Fibroblast of lung (primary cell): ENCODE measurements around the gene NKD1. TPM values are rescaled to one million over a fixed set of nuclear protein-coding genes. Genes with fewer than 3 reads are reported as not detected.

Experiments
- DNase-seq, 2 donors: peaks; one replicate each; pipeline versions ENCODE4 v3.0.0 to v3.0.0-alpha.2; 2010; ENCODE audit warnings: low read depth in 2 of 2
- H2AFZ ChIP-seq: 2 replicates; pipeline ENCODE4 v1.5.1; 2012; ENCODE audit warnings: low read length, control low read depth, inconsistent platforms
- H3K27ac ChIP-seq: 2 replicates; pipeline ENCODE4 v1.5.1; 2011; ENCODE audit warnings: low read length, control low read depth; ENCODE audit not compliant: insufficient read depth
- H3K27me3 ChIP-seq: 2 replicates; pipeline ENCODE4 v1.5.1; 2011; ENCODE audit warnings: mild to moderate bottlenecking, low read length; ENCODE audit not compliant: control insufficient read depth, insufficient read depth
- H3K36me3 ChIP-seq: 2 replicates; pipeline ENCODE4 v1.5.1; 2011; ENCODE audit warnings: low read length; ENCODE audit not compliant: control insufficient read depth, insufficient read depth
- H3K4me1 ChIP-seq: 2 replicates; pipeline ENCODE4 v1.5.1; 2011; ENCODE audit warnings: low read length; ENCODE audit not compliant: control insufficient read depth, insufficient read depth; ENCODE audit errors: extremely low read depth
- H3K4me2 ChIP-seq: 2 replicates; pipeline ENCODE4 v1.5.1; 2011; ENCODE audit warnings: low read length, control low read depth; ENCODE audit not compliant: insufficient read depth; ENCODE audit errors: extremely low read depth
- H3K4me3 ChIP-seq, 4 experiments: fragments of 200-600 bp in 1 of 4; sonication (generic) in 1 of 4; replicated peaks in 1 of 4; 2 replicates each; pipeline ENCODE4 v1.5.1; 2011 to 2016; ENCODE audit warnings: low read length in 4 of 4, low read depth in 3 of 4, mild to moderate bottlenecking in 3 of 4, control low read depth in 2 of 4, inconsistent platforms in 1 of 4, mixed read lengths in 1 of 4; ENCODE audit not compliant: insufficient read depth in 1 of 4; ENCODE audit errors: control extremely low read depth in 1 of 4
- H3K79me2 ChIP-seq: 2 replicates; pipeline ENCODE4 v1.5.1; 2012; ENCODE audit warnings: mild to moderate bottlenecking, low read length, inconsistent platforms; ENCODE audit not compliant: control insufficient read depth, insufficient read depth
- H3K9ac ChIP-seq: 2 replicates; pipeline ENCODE4 v1.5.1; 2011; ENCODE audit warnings: mild to moderate bottlenecking, low read length, control low read depth; ENCODE audit not compliant: insufficient read depth
- H3K9me3 ChIP-seq: 2 replicates; pipeline ENCODE4 v1.5.1; 2012; ENCODE audit warnings: low read depth, low read length; ENCODE audit not compliant: control insufficient read depth, insufficient read depth
- H4K20me1 ChIP-seq: 2 replicates; pipeline ENCODE4 v1.5.1; 2011; ENCODE audit warnings: low read length; ENCODE audit not compliant: control insufficient read depth, insufficient read depth; ENCODE audit errors: extremely low read depth
- EZH2 ChIP-seq: IDR thresholded peaks from 2 replicates; pipeline ENCODE4 v1.5.1; 2012; ENCODE audit warnings: low read length, control low read depth, mild to moderate bottlenecking; ENCODE audit errors: missing control alignments
- polyA plus RNA-seq, 2 donors: library from polyadenylated mRNA; depleted of rRNA in 1 of 2; stranded (reverse) in 1 of 2; unstranded in 1 of 2; fragments of >200 nt; gene quantifications; 2 replicates each; pipeline ENCODE4 v1.2.1, GENCODE V29; 2011 to 2012; ENCODE audit warnings: missing spikeins in 1 of 2
- total RNA-seq: library from RNA; depleted of rRNA; stranded (reverse); fragments of >200 nt; gene quantifications from 2 replicates; pipeline ENCODE4 v1.2.1, GENCODE V29; 2014
- TF ChIP-seq, protein P1 (sequence below), 2 donors: IDR thresholded peaks in 1 of 2; conservative IDR thresholded peaks in 1 of 2; 1 replicate in 1 of 2; 2 replicates in 1 of 2; pipeline ENCODE4 v1.5.1; 2011 to 2012; ENCODE audit warnings: low read length in 2 of 2, control low read depth in 1 of 2, inconsistent platforms in 1 of 2, low read depth in 1 of 2, mild to moderate bottlenecking in 1 of 2

Gene NKD1
- total and polyA plus RNA-seq, 2 donors (not counting 1 experiment from before 2014, with no cell fraction given): under 0.01 to 0.12 TPM

DNA sequence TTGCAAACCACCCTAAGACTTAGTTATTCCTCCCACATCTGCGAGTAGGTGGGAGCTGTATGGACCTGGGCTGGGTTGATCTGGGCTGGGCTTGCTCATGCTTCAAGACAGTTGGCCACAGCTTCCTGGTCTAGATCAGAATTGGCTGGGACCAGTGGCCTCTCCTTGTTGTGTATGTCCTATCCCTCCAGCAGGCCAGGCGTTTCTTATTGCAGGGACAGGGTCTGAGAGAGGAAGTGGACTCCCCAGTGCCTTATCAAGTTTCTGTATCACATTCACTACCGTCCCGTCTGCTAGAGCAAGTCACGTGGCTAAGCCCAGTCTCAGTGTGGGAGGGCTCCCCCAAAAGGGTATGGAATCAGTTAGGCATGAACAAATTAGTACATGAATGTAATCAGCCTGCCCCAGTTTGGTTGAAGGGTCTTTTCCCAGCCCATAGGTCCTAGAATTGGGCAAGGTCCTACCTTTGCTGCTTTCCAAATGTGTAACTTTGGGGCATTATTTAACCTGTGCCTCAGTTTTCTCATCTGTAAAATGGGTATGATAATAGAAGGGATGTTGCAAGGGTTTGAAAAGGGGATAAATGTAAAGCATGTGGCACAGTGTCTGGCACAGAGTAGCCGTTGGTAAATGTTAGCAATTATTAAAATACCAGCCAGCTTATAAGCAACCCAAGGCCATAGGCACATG is 36.0 kb downstream of the NKD1 start:
- no peaks in the 10 kb centered on the region for H3K9me3 ChIP-seq
- H2AFZ ChIP-seq: no peak overlapping the region
- no peak overlapping the region for H3K4me2 ChIP-seq
- no peak overlapping the region for H3K27ac ChIP-seq
- TF ChIP-seq, protein P1, sequence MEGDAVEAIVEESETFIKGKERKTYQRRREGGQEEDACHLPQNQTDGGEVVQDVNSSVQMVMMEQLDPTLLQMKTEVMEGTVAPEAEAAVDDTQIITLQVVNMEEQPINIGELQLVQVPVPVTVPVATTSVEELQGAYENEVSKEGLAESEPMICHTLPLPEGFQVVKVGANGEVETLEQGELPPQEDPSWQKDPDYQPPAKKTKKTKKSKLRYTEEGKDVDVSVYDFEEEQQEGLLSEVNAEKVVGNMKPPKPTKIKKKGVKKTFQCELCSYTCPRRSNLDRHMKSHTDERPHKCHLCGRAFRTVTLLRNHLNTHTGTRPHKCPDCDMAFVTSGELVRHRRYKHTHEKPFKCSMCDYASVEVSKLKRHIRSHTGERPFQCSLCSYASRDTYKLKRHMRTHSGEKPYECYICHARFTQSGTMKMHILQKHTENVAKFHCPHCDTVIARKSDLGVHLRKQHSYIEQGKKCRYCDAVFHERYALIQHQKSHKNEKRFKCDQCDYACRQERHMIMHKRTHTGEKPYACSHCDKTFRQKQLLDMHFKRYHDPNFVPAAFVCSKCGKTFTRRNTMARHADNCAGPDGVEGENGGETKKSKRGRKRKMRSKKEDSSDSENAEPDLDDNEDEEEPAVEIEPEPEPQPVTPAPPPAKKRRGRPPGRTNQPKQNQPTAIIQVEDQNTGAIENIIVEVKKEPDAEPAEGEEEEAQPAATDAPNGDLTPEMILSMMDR (conservative IDR thresholded peaks at IDR 0.05 in 1 of 2, IDR thresholded peaks at IDR 0.05 in 1 of 2; ENCODE audit: low read depth in 1 of 2, low read length in 2 of 2): no peak
- TF ChIP-seq EZH2: no peak
- DNase-seq: no peak
- H3K9ac ChIP-seq: no peak overlapping the region
- H3K27me3 ChIP-seq: no peaks in the 10 kb centered on the region
- peaks cover 2% of the 10 kb centered on the region for H4K20me1 ChIP-seq
- H3K4me1 ChIP-seq: no peaks in the 10 kb centered on the region
- no peaks in the 10 kb centered on the region for H3K36me3 ChIP-seq
- H3K79me2 ChIP-seq: no peaks in the 10 kb centered on the region
- no peak overlapping the region for H3K4me3 ChIP-seq

DNA sequence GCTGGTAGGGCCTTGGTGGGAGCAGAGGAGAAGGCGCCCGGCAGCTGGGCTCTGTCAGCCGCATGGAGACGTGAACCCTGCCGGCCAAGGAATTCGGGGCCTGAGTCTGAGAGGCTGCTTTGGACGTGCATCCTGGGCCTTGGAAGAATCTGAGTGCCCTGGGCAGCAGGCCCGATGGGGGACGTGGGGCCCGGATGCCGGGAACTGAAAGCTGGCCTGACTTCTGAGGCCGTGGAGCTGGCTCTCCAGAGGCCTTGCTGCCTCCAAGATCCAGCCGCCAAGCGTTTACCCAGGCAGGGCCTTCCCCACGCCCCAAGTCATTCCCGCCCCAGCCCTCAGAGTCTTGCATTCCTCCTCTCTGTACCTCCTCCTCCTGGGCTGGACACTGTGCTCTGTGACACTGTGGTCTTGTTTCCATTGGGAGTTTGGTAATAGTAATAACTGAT is 37.2 kb downstream of the NKD1 start:
- no peak overlapping the region for H3K9ac ChIP-seq
- no peaks in the 10 kb centered on the region for H3K79me2 ChIP-seq
- peaks cover 2% of the 10 kb centered on the region for H4K20me1 ChIP-seq
- no peaks in the 10 kb centered on the region for H3K4me1 ChIP-seq
- peak; percentile 14 to 58 for DNase-seq
- H3K4me3 ChIP-seq: no peak overlapping the region
- H3K9me3 ChIP-seq: no peaks in the 10 kb centered on the region
- no peak overlapping the region for H3K4me2 ChIP-seq
- H3K27me3 ChIP-seq: no peaks in the 10 kb centered on the region
- H3K27ac ChIP-seq: no peak overlapping the region
- peak overlapping the region; percentile 60 for H2AFZ ChIP-seq
- no peaks in the 10 kb centered on the region for H3K36me3 ChIP-seq
- TF ChIP-seq EZH2: no peak
- TF ChIP-seq, protein P1 (conservative IDR thresholded peaks at IDR 0.05 in 1 of 2, IDR thresholded peaks at IDR 0.05 in 1 of 2; ENCODE audit: low read depth in 1 of 2, low read length in 2 of 2): no peak

DNA sequence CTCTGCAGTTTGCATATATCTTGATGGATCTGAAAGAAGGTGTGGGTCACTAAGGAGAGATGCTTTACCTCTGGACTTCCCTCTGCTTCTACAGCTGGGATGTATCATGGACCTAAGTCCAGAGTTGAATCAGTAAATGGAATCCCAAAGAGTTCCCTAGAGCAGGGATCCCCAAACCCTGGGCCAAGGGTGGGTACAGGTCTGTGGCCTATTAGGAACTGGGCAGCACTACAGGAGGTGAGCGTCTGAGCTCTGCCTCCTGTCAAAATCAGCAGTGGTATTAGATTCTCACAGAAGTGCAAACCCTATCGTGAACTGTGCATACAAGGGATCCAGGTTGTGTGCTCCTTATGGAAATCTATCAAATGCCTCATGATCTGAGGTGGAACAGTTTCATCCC is 39.3 kb downstream of the NKD1 start:
- Histone ChIP-seq H2AFZ (no peak overlapping the region), H3K27ac (no peak overlapping the region), H3K4me3 (no peak overlapping the region), H3K79me2 (no peaks in the 10 kb centered on the region), H3K9ac (no peak overlapping the region), H3K4me2 (no peak overlapping the region), H3K36me3 (no peaks in the 10 kb centered on the region), H3K4me1 (no peaks in the 10 kb centered on the region), H3K27me3 (no peaks in the 10 kb centered on the region), H4K20me1 (no peaks in the 10 kb centered on the region), H3K9me3 (no peaks in the 10 kb centered on the region)
- TF ChIP-seq, protein P1 (conservative IDR thresholded peaks at IDR 0.05 in 1 of 2, IDR thresholded peaks at IDR 0.05 in 1 of 2; ENCODE audit: low read depth in 1 of 2, low read length in 2 of 2): no peak
- no peak for TF ChIP-seq EZH2
- DNase-seq: no peak
